ENCODE results near the gene OTOG.

Gene OTOG

GRCh38 chr11:17696741-17697140, 149.7 kb downstream of the OTOG start:
- H3K27me3 ChIP-seq (ENCODE audit: control insufficient read depth in 5 of 5, insufficient read depth in 4 of 5, low read length in 5 of 5): peaks cover 10 to 33% (median 28%) of the 10 kb centered on the region in 5 donors
- H3K9me3 ChIP-seq (ENCODE audit: control insufficient read depth in 5 of 5, low read length in 5 of 5): no peaks in the 10 kb centered on the region
- no peaks in the 10 kb centered on the region for H3K36me3 ChIP-seq (ENCODE audit: control insufficient read depth in 5 of 5, insufficient read depth in 5 of 5, low read length in 5 of 5)
- no peak overlapping the region for H3K4me3 ChIP-seq (ENCODE audit: low read depth in 1 of 5, low read length in 5 of 5)
- no peaks in the 10 kb centered on the region for H3K4me1 ChIP-seq (ENCODE audit: control insufficient read depth in 5 of 5, insufficient read depth in 5 of 5, low read length in 5 of 5)
- H3K27ac ChIP-seq (ENCODE audit: low read depth, low read length): no peak overlapping the region
- no peak overlapping the region for H3K9ac ChIP-seq (ENCODE audit: low read length in 5 of 5)
